Stimulated activated CD8-positive, alpha-beta memory T cell treated with anti-CD3 and anti-CD28 coated beads, Interleukin-7, amount 100 ng/mL, for 24 hours (primary cell): ENCODE results near the gene MYLK4.

ENCODE experiments used
- DNase-seq: peaks from one replicate; pipeline ENCODE4 v3.0.0-alpha.2; 2020; ENCODE audit warnings: low read depth

MYLK4 gene

GRCh38 chr6:2695454-2696095 is 55.1 kb downstream of the MYLK4 start:
- DNase-seq, result no peak

- DNase-seq, result no peak
Observed at GRCh38 chr6:2693231-2693630, 57.5 kb downstream of the MYLK4 start.

GRCh38 chr6:2688401-2689064 is 62.2 kb downstream of the MYLK4 start:
- no peak for DNase-seq

GRCh38 chr6:2687456-2687855 is 63.3 kb downstream of the MYLK4 start:
- no peak for DNase-seq

GRCh38 chr6:2686515-2686914 is 64.2 kb downstream of the MYLK4 start:
- no peak for DNase-seq

GRCh38 chr6:2684766-2685754 is 65.7 kb downstream of the MYLK4 start:
- DNase-seq, result no peak

- DNase-seq, result no peak
Observed at GRCh38 chr6:2684103-2684749, 66.5 kb downstream of the MYLK4 start.

GRCh38 chr6:2680264-2680922 is 70.3 kb downstream of the MYLK4 start:
- DNase-seq, result no peak

- DNase-seq, result no peak
Observed at GRCh38 chr6:2677080-2677593, 73.6 kb downstream of the MYLK4 start.

- DNase-seq, result no peak
Observed at GRCh38 chr6:2676048-2676447, 74.7 kb downstream of the MYLK4 start.

- DNase-seq, result no peak
Observed at GRCh38 chr6:2674857-2675256, 75.9 kb downstream of the MYLK4 start.

GRCh38 chr6:2669067-2669700 is 81.5 kb downstream of the MYLK4 start:
- DNase-seq, result no peak

GRCh38 chr6:2667617-2668016 is 83.1 kb downstream of the MYLK4 start:
- DNase-seq, result no peak

GRCh38 chr6:2666906-2667575 is 83.7 kb downstream of the MYLK4 start:
- no peak for DNase-seq

GRCh38 chr6:2665146-2666070 is 85.3 kb downstream of the MYLK4 start:
- DNase-seq, result no peak

GRCh38 chr6:2663123-2663522 is 87.6 kb downstream of the MYLK4 start:
- no peak for DNase-seq

GRCh38 chr6:2661651-2662050 is 89.1 kb downstream of the MYLK4 start:
- DNase-seq, result no peak

GRCh38 chr6:2659882-2660281 is 90.8 kb downstream of the MYLK4 start:
- DNase-seq, result no peak

GRCh38 chr6:2659381-2659780 is 91.3 kb downstream of the MYLK4 start:
- DNase-seq, result no peak
